HepG2 (cell line): ENCODE measurements around the gene GABRB3. TPM values are rescaled to one million over a fixed set of nuclear protein-coding genes. Genes with fewer than 3 reads are reported as not detected.

ENCODE experiments used
- ATAC-seq: fragments of 200-7000 bp; cut with Tn5 transposase; 3 replicates; pipeline ENCODE4 v1.9.1; 2020; ENCODE audit warnings: mild to moderate bottlenecking, moderate library complexity
- BruUV-seq: library from RNA; stranded (reverse); fragments of 400-500 nt; replicated peaks from 2 replicates; lab custom pipeline; 2021; lab: Mats Ljungman, UMichigan
- CTCF ChIA-PET: fragments of 300-600 bp; formaldehyde crosslinking; extraction: SDS; loops from one replicate; lab custom pipeline; 2021; ENCODE audit warnings: low total read pairs, inconsistent platforms, low intra/inter-chr PET ratio; lab: Yijun Ruan, JAX
- POLR2A ChIA-PET: fragments of 350-600 bp; sonication (Branson Sonifier 250); formaldehyde crosslinking; loops from one replicate; lab custom pipeline; 2020; ENCODE audit warnings: antibody characterized with exemption, inconsistent platforms; lab: Yijun Ruan, JAX
- DNase-seq: peaks from one replicate; pipeline ENCODE4 v3.0.0-alpha.2; 2015; ENCODE audit warnings: low spot score
- FAIRE-seq: peaks from 3 replicates; lab custom pipeline; 2011; peaks lifted over from hg19 to GRCh38; lab: Jason Lieb, UNC
- H2AFZ ChIP-seq: one replicate; pipeline ENCODE4 v1.6.1; 2011; ENCODE audit warnings: low read length, inconsistent platforms
- H3K27ac ChIP-seq: fragments of 300-600 bp; 3 replicates; pipeline ENCODE4 v1.8.0; 2011; ENCODE audit warnings: mixed run types, mild to moderate bottlenecking, mixed read lengths, low read length, inconsistent platforms; ENCODE audit not compliant: insufficient read depth; ENCODE audit errors: extremely low read length
- H3K27me3 ChIP-seq, 2 experiments: fragments of 200-600 bp in 1 of 2; 2 replicates in 1 of 2; 3 replicates in 1 of 2; pipeline versions ENCODE4 v1.6.0 to v1.8.0; 2011; ENCODE audit warnings: low read length in 2 of 2, mild to moderate bottlenecking in 2 of 2, moderate library complexity in 2 of 2, inconsistent platforms in 1 of 2; ENCODE audit not compliant: insufficient read depth in 2 of 2, control insufficient read depth in 1 of 2
- H3K36me3 ChIP-seq, 2 experiments: fragments of 200-600 bp in 1 of 2; replicated peaks in 1 of 2; 2 replicates in 1 of 2; 3 replicates in 1 of 2; pipeline versions ENCODE4 v1.5.1 to v1.8.0; 2011; ENCODE audit warnings: low read length in 2 of 2, inconsistent platforms in 1 of 2; ENCODE audit not compliant: insufficient read depth in 2 of 2, control insufficient read depth in 1 of 2
- H3K4me1 ChIP-seq: 2 replicates; pipeline ENCODE4 v1.5.1; 2012; ENCODE audit warnings: low read length, inconsistent platforms; ENCODE audit not compliant: insufficient read depth
- H3K4me2 ChIP-seq: 2 replicates; pipeline ENCODE4 v1.6.0; 2011; ENCODE audit warnings: low read depth, low read length, inconsistent platforms
- H3K4me3 ChIP-seq, 3 experiments: fragments of 200-600 bp in 1 of 3; sonication (generic), shearing (Covaris generic) in 1 of 3; replicated peaks in 1 of 3; 2 replicates each; pipeline ENCODE4 v1.5.1; 2011 to 2016; ENCODE audit warnings: low read length in 3 of 3, inconsistent platforms in 2 of 3, low read depth in 2 of 3, mild to moderate bottlenecking in 2 of 3, control low read depth in 1 of 3, mixed read lengths in 1 of 3; ENCODE audit not compliant: insufficient read depth in 1 of 3
- H3K79me2 ChIP-seq: one replicate; pipeline ENCODE4 v1.6.1; 2011; ENCODE audit warnings: low read length, inconsistent platforms; ENCODE audit not compliant: insufficient read depth
- H3K9ac ChIP-seq: 2 replicates; pipeline ENCODE4 v1.6.0; 2011; ENCODE audit warnings: mild to moderate bottlenecking, low read depth, low read length, inconsistent platforms; ENCODE audit not compliant: insufficient read depth
- H3K9me3 ChIP-seq: 2 replicates; pipeline ENCODE4 v1.5.1; 2012; ENCODE audit warnings: mild to moderate bottlenecking, low read length
- H4K20me1 ChIP-seq: 2 replicates; pipeline ENCODE4 v1.6.0; 2011; ENCODE audit warnings: inconsistent platforms, mild to moderate bottlenecking, low read length, moderate library complexity; ENCODE audit not compliant: insufficient read depth
- GABPB1 ChIP-seq: IDR thresholded peaks from 2 replicates; pipeline ENCODE4 v1.6.1; 2016; ENCODE audit warnings: mild to moderate bottlenecking, missing genetic modification reagents, moderate library complexity, missing compliant biosample characterization
- HMG20B ChIP-seq: conservative IDR thresholded peaks from 2 replicates; pipeline ENCODE4 v1.6.1; 2016; ENCODE audit warnings: missing genetic modification reagents, missing compliant biosample characterization
- KAT7 ChIP-seq: IDR thresholded peaks from 2 replicates; pipeline ENCODE4 v1.6.1; 2018; ENCODE audit warnings: borderline replicate concordance, missing compliant biosample characterization
- MEF2D ChIP-seq: sonication (generic); formaldehyde crosslinking; IDR thresholded peaks from 2 replicates; pipeline ENCODE4 v1.5.1; 2020; ENCODE audit warnings: mild to moderate bottlenecking, missing genetic modification reagents
- NFIB ChIP-seq: sonication (generic); formaldehyde crosslinking; IDR thresholded peaks from 2 replicates; pipeline ENCODE4 v1.9.0; 2021; ENCODE audit warnings: missing genetic modification reagents, mild to moderate bottlenecking, borderline replicate concordance
- PAX8 ChIP-seq: sonication (generic); formaldehyde crosslinking; IDR thresholded peaks from 2 replicates; pipeline ENCODE4 v1.8.0; 2022; ENCODE audit warnings: mild to moderate bottlenecking, missing genetic modification reagents, borderline replicate concordance
- RFXAP ChIP-seq: sonication (generic); formaldehyde crosslinking; IDR thresholded peaks from 2 replicates; pipeline ENCODE4 v1.4.0; 2020; ENCODE audit warnings: missing genetic modification reagents, borderline replicate concordance
- TCF7 ChIP-seq: sonication (generic); IDR thresholded peaks from 2 replicates; pipeline ENCODE4 v1.6.1; 2016; ENCODE audit warnings: antibody characterized with exemption, low read depth
- YEATS2 ChIP-seq: sonication (generic); formaldehyde crosslinking; IDR thresholded peaks from 2 replicates; pipeline ENCODE4 v1.4.0; 2020; ENCODE audit warnings: missing genetic modification reagents, borderline replicate concordance
- ZNF317 ChIP-seq: sonication (generic); formaldehyde crosslinking; IDR thresholded peaks from 2 replicates; pipeline ENCODE4 v1.5.0; 2020; ENCODE audit warnings: mild to moderate bottlenecking, missing genetic modification reagents
- ZSCAN9 ChIP-seq: IDR thresholded peaks from 2 replicates; pipeline ENCODE4 v1.6.1; 2016; ENCODE audit warnings: borderline replicate concordance
- WGBS: methylation state at CpG from one replicate; pipeline ENCODE4 v1.1.6; 2017; ENCODE audit warnings: low lambda C conversion rate; 5-methylcytosine and 5-hydroxymethylcytosine counted together
- in situ Hi-C: cut with HindIII; loops from 2 replicates; pipeline ENCODE4 v1.10.0; 2017; ENCODE audit warnings: low pct_unique_long_range_greater_than_20kb; ENCODE audit not compliant: extremely low pct_ligation_motif_present
- intact Hi-C: fragments of 100-400 bp; cut with micrococcal nuclease; formaldehyde crosslinking; loops from one replicate; pipeline ENCODE4 v1.10.0; 2022; ENCODE audit not compliant: unreplicated experiment
- polyA plus RNA-seq, 8 experiments: library from polyadenylated mRNA; depleted of rRNA in 3 of 8; stranded (reverse) in 7 of 8; unstranded in 1 of 8; fragments of >200 nt; fragmentation: Illumina TruSeq in 4 of 8; extraction: Trizol in 4 of 8; gene quantifications; 2 replicates each; pipeline versions ENCODE4 v1.2.1 to v1.2.3, GENCODE V29; 2011 to 2016; ENCODE audit warnings: low read depth in 4 of 8, missing spikeins in 1 of 8, mixed read lengths in 1 of 8; ENCODE audit not compliant: insufficient read depth in 1 of 8
- total RNA-seq, 5 experiments: library from RNA; depleted of rRNA; stranded (reverse); fragments of >200 nt; fragmentation: Illumina TruSeq; extraction: Trizol; gene quantifications; 2 replicates each; pipeline ENCODE4 v1.2.3, GENCODE V29; 2016; ENCODE audit warnings: low read depth in 1 of 5

Gene GABRB3
- total and polyA plus RNA-seq, 2 of the 13 experiments (the other 11 are each of a cell fraction or from before 2014, with no cell fraction given) = not detected

- TF ChIP-seq HMG20B = no peak
- no peak for TF ChIP-seq RFXAP (CRISPR knock-in tag)
- TF ChIP-seq YEATS2 = no peak
These were observed 201.5 kb downstream of the GABRB3 start (continued) for GRCh38 chr15:26571346-26571745.

DNA sequence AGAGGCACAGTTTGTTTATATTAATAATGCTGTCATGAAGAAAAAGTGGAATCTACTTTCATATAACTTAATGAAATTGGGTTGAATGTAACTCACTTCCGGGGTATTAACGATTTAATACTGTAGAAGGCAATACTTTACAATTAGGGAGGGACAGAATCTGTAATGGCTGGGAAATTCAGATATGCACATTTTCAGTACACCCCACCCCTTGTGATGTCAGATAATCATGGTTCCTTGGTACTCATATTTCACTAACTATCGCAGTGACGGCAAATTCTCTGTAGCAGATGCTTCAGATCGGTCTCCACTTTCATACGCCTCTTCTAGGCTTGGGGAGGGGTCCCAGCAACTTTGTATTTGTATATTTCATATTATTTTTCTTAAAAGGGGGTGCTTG lies 207.3 kb downstream of the GABRB3 start:
- CTCF ChIA-PET = no interaction called here
- Histone ChIP-seq H3K4me2 (no peak overlapping the region), H3K27ac (no peak overlapping the region), H3K79me2 (no peaks in the 10 kb centered on the region)
- no TSS peak for BruUV-seq
- intact Hi-C loops = no loop called here
- ATAC-seq (no peak), DNase-seq (no peak)
- TF ChIP-seq KAT7 (CRISPR knock-in tag) (no peak), NFIB (CRISPR knock-in tag) (no peak), TCF7 (no peak), ZNF317 (CRISPR knock-in tag) (no peak), MEF2D (no peak), PAX8 (CRISPR knock-in tag) (no peak), ZSCAN9 (no peak), GABPB1 (CRISPR knock-in tag) (no peak)
- TF ChIP-seq, all 625 proteins: peak for 0
- Histone ChIP-seq H3K9ac (no peak overlapping the region), H3K9me3 (peaks cover 96% of the 10 kb centered on the region), H4K20me1 (no peaks in the 10 kb centered on the region), H2AFZ (no peak overlapping the region), H3K4me3 (no peak overlapping the region), H3K27me3 (no peaks in the 10 kb centered on the region), H3K36me3 (no peaks in the 10 kb centered on the region), H3K4me1 (no peaks in the 10 kb centered on the region)
- 2% methylated on average over 6 of the region's 6 CpGs for WGBS
- POLR2A ChIA-PET = no interaction called here
- FAIRE-seq = no peak
- in situ Hi-C loops = no loop called here
